Gastrocnemius medialis (tissue), 4 donors: ENCODE measurements around the gene EXO1.

Source experiments
- POLR2A ChIP-seq, 2 donors: fragments of 450-650 bp; IDR thresholded peaks; one replicate each; pipeline ENCODE4 v1.6.1; 2017; ENCODE audit warnings: antibody characterized with exemption in 2 of 2, mild to moderate bottlenecking in 2 of 2, moderate library complexity in 2 of 2
- TF ChIP-seq, protein P1 (sequence below), 5 experiments: fragments of 450-650 bp in 3 of 5; fragments of 200-600 bp in 2 of 5; sonication (generic) in 2 of 5; IDR thresholded peaks in 4 of 5; conservative IDR thresholded peaks in 1 of 5; 1 replicate in 4 of 5; 2 replicates in 1 of 5; pipeline ENCODE4 v1.5.1; 2016 to 2019; ENCODE audit warnings: antibody characterized with exemption in 5 of 5, mild to moderate bottlenecking in 3 of 5, moderate library complexity in 3 of 5

DNA sequence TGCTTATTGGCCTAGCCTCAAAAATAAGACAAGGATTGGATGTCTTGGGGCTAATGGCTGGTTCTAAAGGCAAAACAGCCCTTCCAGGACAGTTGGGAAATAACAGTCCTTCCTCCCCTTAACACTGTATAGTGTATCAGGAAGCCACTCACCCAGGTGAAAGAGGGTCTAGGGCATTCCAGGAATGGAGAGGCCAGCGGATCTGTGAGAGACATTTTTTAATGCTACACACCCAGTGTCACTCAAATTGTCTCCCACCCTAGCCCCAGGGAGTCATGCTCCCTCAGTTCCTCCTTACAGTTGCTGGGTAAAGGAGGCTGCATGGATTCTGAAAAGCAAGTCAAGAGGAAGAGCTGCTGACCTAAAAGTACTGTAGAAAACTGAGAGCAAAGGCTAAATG, 24.1 kb upstream of the EXO1 start:
- TF ChIP-seq, protein P1, sequence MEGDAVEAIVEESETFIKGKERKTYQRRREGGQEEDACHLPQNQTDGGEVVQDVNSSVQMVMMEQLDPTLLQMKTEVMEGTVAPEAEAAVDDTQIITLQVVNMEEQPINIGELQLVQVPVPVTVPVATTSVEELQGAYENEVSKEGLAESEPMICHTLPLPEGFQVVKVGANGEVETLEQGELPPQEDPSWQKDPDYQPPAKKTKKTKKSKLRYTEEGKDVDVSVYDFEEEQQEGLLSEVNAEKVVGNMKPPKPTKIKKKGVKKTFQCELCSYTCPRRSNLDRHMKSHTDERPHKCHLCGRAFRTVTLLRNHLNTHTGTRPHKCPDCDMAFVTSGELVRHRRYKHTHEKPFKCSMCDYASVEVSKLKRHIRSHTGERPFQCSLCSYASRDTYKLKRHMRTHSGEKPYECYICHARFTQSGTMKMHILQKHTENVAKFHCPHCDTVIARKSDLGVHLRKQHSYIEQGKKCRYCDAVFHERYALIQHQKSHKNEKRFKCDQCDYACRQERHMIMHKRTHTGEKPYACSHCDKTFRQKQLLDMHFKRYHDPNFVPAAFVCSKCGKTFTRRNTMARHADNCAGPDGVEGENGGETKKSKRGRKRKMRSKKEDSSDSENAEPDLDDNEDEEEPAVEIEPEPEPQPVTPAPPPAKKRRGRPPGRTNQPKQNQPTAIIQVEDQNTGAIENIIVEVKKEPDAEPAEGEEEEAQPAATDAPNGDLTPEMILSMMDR (IDR thresholded peaks at IDR 0.05 in 4 of 5, conservative IDR thresholded peaks at IDR 0.05 in 1 of 5), result no peak
- no peak for TF ChIP-seq POLR2A (IDR thresholded peaks at IDR 0.05)
